Occipital lobe (tissue), 2 donors: ENCODE data around the gene HK3. TPM values are rescaled to one million over a fixed set of nuclear protein-coding genes. Genes with fewer than 3 reads are reported as not detected.

ENCODE experiments used
- DNase-seq: peaks from one replicate; lab custom pipeline; 2025; lab: John Stamatoyannopoulos, UW
- total RNA-seq: library from RNA; depleted of rRNA; stranded (reverse); fragments of >200 nt; gene quantifications from one replicate; pipeline ENCODE4 v1.2.3, GENCODE V29; 2014

HK3 gene
- total RNA-seq, 1 donor from 2014 or later = 0.31 TPM

- DNase-seq = no peak
Measured at GRCh38 chr5:176851380-176851779, 47.8 kb downstream of the HK3 start.

- DNase-seq = no peak
Measured at GRCh38 chr5:176850371-176851245, 48.5 kb downstream of the HK3 start.

GRCh38 chr5:176849611-176850227, 49.4 kb downstream of the HK3 start:
- DNase-seq = no peak

- no peak for DNase-seq
Measured at GRCh38 chr5:176848651-176849050, 50.5 kb downstream of the HK3 start.

GRCh38 chr5:176847726-176848290, 51.3 kb downstream of the HK3 start:
- no peak for DNase-seq

- DNase-seq = no peak
Measured at GRCh38 chr5:176847148-176847547, 52.0 kb downstream of the HK3 start.

- DNase-seq = no peak
Measured at GRCh38 chr5:176846335-176847140, 52.6 kb downstream of the HK3 start.

- no peak for DNase-seq
Measured at GRCh38 chr5:176845392-176845713, 53.8 kb downstream of the HK3 start.

GRCh38 chr5:176844706-176845391, 54.3 kb downstream of the HK3 start:
- DNase-seq = no peak

- no peak for DNase-seq
Measured at GRCh38 chr5:176844281-176844680, 54.9 kb downstream of the HK3 start.

- DNase-seq = no peak
Measured at GRCh38 chr5:176843673-176844072, 55.5 kb downstream of the HK3 start.

GRCh38 chr5:176837707-176838115, 61.4 kb downstream of the HK3 start:
- no peak for DNase-seq

GRCh38 chr5:176836811-176837706, 62.1 kb downstream of the HK3 start:
- no peak for DNase-seq

GRCh38 chr5:176835918-176836317, 63.2 kb downstream of the HK3 start:
- no peak for DNase-seq

- DNase-seq = no peak
Measured at GRCh38 chr5:176833286-176833685, 65.9 kb downstream of the HK3 start.

- no peak for DNase-seq
Measured at GRCh38 chr5:176832162-176832561, 67.0 kb downstream of the HK3 start.

- DNase-seq = no peak
Measured at GRCh38 chr5:176831425-176831824, 67.7 kb downstream of the HK3 start.

GRCh38 chr5:176830995-176831423, 68.1 kb downstream of the HK3 start:
- no peak for DNase-seq
